SK-N-SH (cell line): Measurements from ENCODE around the gene KCNJ11. TPM values are rescaled to one million over a fixed set of nuclear protein-coding genes. Genes with fewer than 3 reads are reported as not detected.

Experiments used
- CTCF ChIA-PET: fragments of 300-600, 350-600 bp; formaldehyde crosslinking; extraction: SDS; loops from one replicate; lab custom pipeline; 2021; lab: Yijun Ruan, JAX
- POLR2A ChIA-PET: fragments of 350-600 bp; sonication (Branson Sonifier 250); formaldehyde crosslinking; extraction: SDS; loops from one replicate; lab custom pipeline; 2020; ENCODE audit warnings: antibody characterized with exemption, inconsistent platforms; lab: Yijun Ruan, JAX
- DNase-seq: peaks from one replicate; pipeline ENCODE4 v3.0.0; 2012
- H2AFZ ChIP-seq: fragments of 200-600 bp; sonication (generic); 2 replicates; pipeline ENCODE4 v1.8.1; 2016; ENCODE audit warnings: antibody characterized with exemption, mild to moderate bottlenecking, low read depth
- H3F3A ChIP-seq: fragments of 200-600 bp; sonication (generic); replicated peaks from 2 replicates; pipeline ENCODE3; 2016; ENCODE audit warnings: antibody characterized with exemption, mild to moderate bottlenecking; ENCODE audit not compliant: insufficient read depth
- H3K27ac ChIP-seq, 2 experiments: fragments of 200-500 bp in 1 of 2; fragments of 200-600 bp in 1 of 2; sonication (Bioruptor generic) in 1 of 2; sonication (generic), shearing (Covaris generic) in 1 of 2; 2 replicates each; pipeline versions ENCODE4 v1.5.1 to v1.6.1; 2014 to 2016; ENCODE audit warnings: low read depth in 2 of 2, inconsistent platforms in 1 of 2, low read length in 1 of 2, mild to moderate bottlenecking in 1 of 2, mixed read lengths in 1 of 2
- H3K27me3 ChIP-seq: fragments of 200-600 bp; sonication (generic), shearing (Covaris generic); 2 replicates; pipeline ENCODE4 v1.6.1; 2016; ENCODE audit warnings: mixed run types; ENCODE audit not compliant: insufficient read depth
- H3K36me3 ChIP-seq, 2 experiments: fragments of 200-500 bp in 1 of 2; fragments of 200-600 bp in 1 of 2; sonication (Bioruptor generic) in 1 of 2; sonication (generic) in 1 of 2; replicated peaks in 1 of 2; 2 replicates each; pipeline versions ENCODE3 to v1.5.1; 2014 to 2016; ENCODE audit warnings: low read length in 1 of 2, mild to moderate bottlenecking in 1 of 2; ENCODE audit not compliant: insufficient read depth in 2 of 2, control insufficient read depth in 1 of 2
- H3K4me1 ChIP-seq, 2 experiments: fragments of 200-500 bp in 1 of 2; fragments of 200-600 bp in 1 of 2; sonication (Bioruptor generic) in 1 of 2; sonication (generic), shearing (Covaris generic) in 1 of 2; 2 replicates each; pipeline versions ENCODE4 v1.5.1 to v1.6.1; 2014 to 2016; ENCODE audit warnings: low read depth in 1 of 2, low read length in 1 of 2, mixed run types in 1 of 2; ENCODE audit not compliant: insufficient read depth in 2 of 2, control insufficient read depth in 1 of 2
- H3K4me2 ChIP-seq: fragments of 200-600 bp; sonication (generic), shearing (Covaris generic); 2 replicates; pipeline ENCODE4 v1.6.1; 2017; ENCODE audit warnings: mixed run types
- H3K4me3 ChIP-seq, 2 experiments: fragments of 200-500 bp in 1 of 2; fragments of 200-600 bp in 1 of 2; sonication (Bioruptor generic) in 1 of 2; sonication (generic), shearing (Covaris generic) in 1 of 2; 2 replicates each; pipeline versions ENCODE4 v1.5.1 to v1.8.1; 2014 to 2016; ENCODE audit warnings: low read depth in 2 of 2, inconsistent platforms in 1 of 2, low read length in 1 of 2, mild to moderate bottlenecking in 1 of 2, mixed read lengths in 1 of 2, moderate library complexity in 1 of 2
- H3K79me2 ChIP-seq: fragments of 200-600 bp; sonication (generic); 2 replicates; pipeline ENCODE4 v1.8.1; 2017; ENCODE audit warnings: mild to moderate bottlenecking; ENCODE audit not compliant: insufficient read depth
- H3K9ac ChIP-seq: fragments of 200-600 bp; sonication (generic); 2 replicates; pipeline ENCODE4 v1.6.1; 2017; ENCODE audit warnings: mixed run types
- H3K9me2 ChIP-seq: fragments of 200-600 bp; sonication (generic); 2 replicates; pipeline ENCODE4 v1.6.1; 2017; ENCODE audit warnings: mixed run types
- H3K9me3 ChIP-seq: fragments of 200-600 bp; sonication (generic); 2 replicates; pipeline ENCODE4 v1.6.1; 2017; ENCODE audit warnings: mixed run types, mild to moderate bottlenecking, moderate library complexity
- H4K20me1 ChIP-seq: fragments of 200-600 bp; sonication (generic); 2 replicates; pipeline ENCODE4 v1.6.1; 2017; ENCODE audit warnings: mild to moderate bottlenecking, mixed run types; ENCODE audit not compliant: insufficient read depth
- ELF1 ChIP-seq: IDR thresholded peaks from 2 replicates; pipeline ENCODE4 v1.4.0; 2012
- FOSL2 ChIP-seq: IDR thresholded peaks from 2 replicates; pipeline ENCODE4 v1.4.0; 2012; ENCODE audit warnings: low read depth, mild to moderate bottlenecking, moderate library complexity, borderline replicate concordance
- FOXJ3 ChIP-seq: sonication (generic); formaldehyde crosslinking; IDR thresholded peaks from 2 replicates; pipeline ENCODE4 v1.5.1; 2020; ENCODE audit warnings: mild to moderate bottlenecking, missing genetic modification reagents
- JUND ChIP-seq: IDR thresholded peaks from 2 replicates; pipeline ENCODE4 v1.4.0; 2012
- MXI1 ChIP-seq: IDR thresholded peaks from 2 replicates; pipeline ENCODE4 v1.6.1; 2012; ENCODE audit warnings: mild to moderate bottlenecking, low read depth, low read length, improper control_type of control experiment
- NFIC ChIP-seq: IDR thresholded peaks from 2 replicates; pipeline ENCODE4 v1.4.0; 2012; ENCODE audit warnings: borderline replicate concordance
- RAD21 ChIP-seq: IDR thresholded peaks from 2 replicates; pipeline ENCODE4 v1.6.1; 2012; ENCODE audit warnings: mild to moderate bottlenecking, low read length
- RCOR1 ChIP-seq: fragments of 150-350 bp; IDR thresholded peaks from 2 replicates; pipeline ENCODE4 v1.6.1; 2017; ENCODE audit warnings: antibody characterized with exemption, low read length
- RFX5 ChIP-seq: IDR thresholded peaks from 2 replicates; pipeline ENCODE4 v1.6.1; 2012; ENCODE audit warnings: mild to moderate bottlenecking, improper control_type of control experiment, low read length
- RXRA ChIP-seq: IDR thresholded peaks from 2 replicates; pipeline ENCODE4 v1.4.0; 2012; ENCODE audit warnings: low read depth, mild to moderate bottlenecking, borderline replicate concordance
- TAF1 ChIP-seq: IDR thresholded peaks from 2 replicates; pipeline ENCODE4 v1.6.1; 2012; ENCODE audit warnings: low read depth, mild to moderate bottlenecking, low read length, moderate library complexity, borderline replicate concordance
- TEAD4 ChIP-seq: IDR thresholded peaks from 2 replicates; pipeline ENCODE4 v1.4.0; 2012; ENCODE audit warnings: mild to moderate bottlenecking, borderline replicate concordance; ENCODE audit not compliant: insufficient read depth
- USF2 ChIP-seq: fragments of 150-350 bp; IDR thresholded peaks from 2 replicates; pipeline ENCODE4 v1.6.1; 2017; ENCODE audit warnings: antibody characterized with exemption, low read length, low read depth, borderline replicate concordance
- WGBS: methylation state at CpG from one replicate; pipeline ENCODE4 v1.1.6; 2017; ENCODE audit warnings: low lambda C conversion rate; 5-methylcytosine and 5-hydroxymethylcytosine counted together
- polyA plus RNA-seq, 3 experiments: library from polyadenylated mRNA; depleted of rRNA; stranded (reverse); fragments of >200 nt; gene quantifications; 2 replicates each; pipeline ENCODE4 v1.2.3, GENCODE V29; 2012
- TF ChIP-seq, protein P1 (sequence below): IDR thresholded peaks from 2 replicates; pipeline ENCODE4 v1.4.0; 2012; ENCODE audit warnings: low read depth
- TF ChIP-seq, protein P2 (sequence below): IDR thresholded peaks from 2 replicates; pipeline ENCODE4 v1.4.0; 2012; ENCODE audit warnings: low read depth, borderline replicate concordance
- TF ChIP-seq, protein P3 (sequence below): fragments of 200-600 bp; sonication (generic); IDR thresholded peaks from 2 replicates; pipeline ENCODE4 v1.6.1; 2017; ENCODE audit warnings: antibody characterized with exemption, mild to moderate bottlenecking, moderate library complexity

Gene KCNJ11
- polyA plus RNA-seq, 1 of the 3 experiments (the other 2 are of a cell fraction), result 0.23 TPM

DNA sequence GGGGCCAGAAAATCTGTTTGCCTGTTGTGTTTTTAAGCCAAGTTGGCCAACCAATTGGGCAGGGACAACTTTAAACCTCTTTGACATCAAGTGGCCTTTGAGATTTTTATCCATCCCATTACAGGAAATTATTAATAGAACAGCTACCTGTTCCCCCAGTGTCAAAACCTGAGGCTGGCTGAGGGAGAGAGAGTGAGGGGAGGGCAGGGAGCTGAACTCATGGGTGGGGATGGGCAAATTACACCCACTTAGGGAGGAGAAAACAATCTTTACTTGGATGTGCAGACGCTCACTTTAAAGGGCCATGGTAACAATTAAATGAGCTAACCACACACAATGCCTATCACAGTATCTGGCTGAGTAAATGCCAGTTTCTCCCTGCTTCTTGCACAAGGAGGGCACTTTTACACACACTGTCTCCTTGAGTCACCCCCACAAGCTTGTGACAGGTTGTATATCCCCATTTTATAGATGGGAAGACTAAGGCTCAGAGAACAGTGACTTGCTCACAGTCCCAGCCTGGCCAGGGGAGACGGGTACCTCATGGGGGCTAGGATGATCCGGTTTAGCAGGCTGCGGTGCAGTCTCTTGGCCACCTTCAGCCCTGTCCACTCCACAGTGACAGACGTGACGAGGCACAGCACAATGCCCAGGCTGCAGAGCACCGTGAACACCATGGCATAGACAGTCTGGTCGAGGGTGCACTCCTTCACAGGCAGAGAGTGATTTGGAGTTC, 17.8 kb upstream of the KCNJ11 start:
- WGBS, result 87% methylated on average over 8 of the region's 8 CpGs
- Histone ChIP-seq H3K9ac (no peak overlapping the region), H3K27ac (peak overlapping the region in 1 of 2 experiments; percentile 43; a peak in 1 of 4 replicates), H3K9me3 (no peaks in the 10 kb centered on the region), H3K4me2 (0 out of 2 replicates have a peak overlapping the region, but pooled peaks have one; percentile 31), H3K79me2 (no peaks in the 10 kb centered on the region), H3K27me3 (no peaks in the 10 kb centered on the region), H3K4me3 (no peak overlapping the region), H4K20me1 (no peaks in the 10 kb centered on the region), H2AFZ (no peak overlapping the region), H3K9me2 (no peaks in the 10 kb centered on the region), H3F3A (no peaks in the 10 kb centered on the region), H3K36me3 (no peaks in the 10 kb centered on the region), H3K4me1 (peaks cover 0 to 16% of the 10 kb centered on the region in 2 experiments; a peak in 1 of 4 replicates)
- CTCF ChIA-PET, result interaction anchor here (0.6 to 4.2 kb wide), 16 partner anchors 10 to 122 kb away, joined by 3 to 13 read pairs (median 5); partner anchors contain the start of gene KCNJ11
- no peak for DNase-seq
- POLR2A ChIA-PET, result no interaction called here
- no peak for TF ChIP-seq USF2
- TF ChIP-seq FOXJ3 (CRISPR knock-in tag), result no peak
- TF ChIP-seq, protein P1, sequence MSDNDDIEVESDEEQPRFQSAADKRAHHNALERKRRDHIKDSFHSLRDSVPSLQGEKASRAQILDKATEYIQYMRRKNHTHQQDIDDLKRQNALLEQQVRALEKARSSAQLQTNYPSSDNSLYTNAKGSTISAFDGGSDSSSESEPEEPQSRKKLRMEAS, result no peak
- TF ChIP-seq TEAD4, result no peak
- TF ChIP-seq, protein P2, sequence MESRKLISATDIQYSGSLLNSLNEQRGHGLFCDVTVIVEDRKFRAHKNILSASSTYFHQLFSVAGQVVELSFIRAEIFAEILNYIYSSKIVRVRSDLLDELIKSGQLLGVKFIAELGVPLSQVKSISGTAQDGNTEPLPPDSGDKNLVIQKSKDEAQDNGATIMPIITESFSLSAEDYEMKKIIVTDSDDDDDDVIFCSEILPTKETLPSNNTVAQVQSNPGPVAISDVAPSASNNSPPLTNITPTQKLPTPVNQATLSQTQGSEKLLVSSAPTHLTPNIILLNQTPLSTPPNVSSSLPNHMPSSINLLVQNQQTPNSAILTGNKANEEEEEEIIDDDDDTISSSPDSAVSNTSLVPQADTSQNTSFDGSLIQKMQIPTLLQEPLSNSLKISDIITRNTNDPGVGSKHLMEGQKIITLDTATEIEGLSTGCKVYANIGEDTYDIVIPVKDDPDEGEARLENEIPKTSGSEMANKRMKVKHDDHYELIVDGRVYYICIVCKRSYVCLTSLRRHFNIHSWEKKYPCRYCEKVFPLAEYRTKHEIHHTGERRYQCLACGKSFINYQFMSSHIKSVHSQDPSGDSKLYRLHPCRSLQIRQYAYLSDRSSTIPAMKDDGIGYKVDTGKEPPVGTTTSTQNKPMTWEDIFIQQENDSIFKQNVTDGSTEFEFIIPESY, result no peak
- TF ChIP-seq JUND, result no peak
- TF ChIP-seq ELF1, result no peak
- TF ChIP-seq RXRA, result no peak
- no peak for TF ChIP-seq RCOR1
- TF ChIP-seq MXI1, result no peak
- no peak for TF ChIP-seq RFX5
- TF ChIP-seq NFIC, result no peak

DNA sequence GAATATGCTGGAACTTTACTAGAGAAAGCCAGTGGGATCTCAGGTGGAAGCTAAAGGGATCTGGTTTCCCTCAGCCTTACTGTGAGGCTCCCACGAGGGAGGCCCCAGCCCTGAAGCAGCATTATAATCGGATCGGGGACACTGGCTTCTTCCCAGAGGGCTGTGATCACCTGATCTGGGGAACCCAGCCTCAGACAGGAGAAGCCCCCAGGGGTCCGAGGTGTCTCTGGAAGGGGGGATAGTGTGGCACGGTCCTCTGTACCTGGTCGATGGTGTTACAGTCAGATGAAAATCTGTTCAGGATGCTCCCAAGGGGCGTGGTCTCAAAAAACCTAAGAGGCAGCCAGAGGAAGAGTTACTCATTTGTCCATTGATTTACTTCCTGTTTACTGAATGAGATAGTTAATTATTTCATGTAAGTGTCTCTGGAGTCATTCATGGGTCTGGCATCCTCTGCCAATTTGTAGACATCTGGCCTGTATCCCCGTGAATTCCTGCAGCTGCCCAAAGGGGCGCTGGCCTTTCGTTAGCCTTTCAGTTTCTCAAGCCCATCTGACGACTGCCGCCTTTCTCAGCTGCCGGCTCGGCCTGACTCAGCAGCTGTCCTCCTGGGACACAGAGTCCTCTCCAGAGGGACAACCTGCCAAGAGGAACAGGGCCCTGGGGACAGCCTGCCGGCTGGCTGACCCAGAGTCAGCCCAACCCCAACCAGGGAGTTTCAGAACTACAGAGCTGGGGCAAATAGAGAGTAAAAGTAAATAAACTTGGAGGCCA, 17.0 kb upstream of the KCNJ11 start:
- H3K4me3 ChIP-seq, result no peak overlapping the region
- ChIA-PET POLR2A (no interaction called here), CTCF (interaction anchor here (0.6 to 4.2 kb wide), 19 partner anchors 8 to 652 kb away, joined by 3 to 13 read pairs (median 5); partner anchors contain the start of gene KCNJ11)
- no peaks in the 10 kb centered on the region for H3F3A ChIP-seq
- no peaks in the 10 kb centered on the region for H3K9me3 ChIP-seq
- no peaks in the 10 kb centered on the region for H3K36me3 ChIP-seq
- H3K4me1 ChIP-seq, result peaks cover 0 to 16% of the 10 kb centered on the region in 2 experiments; a peak in 1 of 4 replicates
- no peak overlapping the region for H2AFZ ChIP-seq
- H3K9ac ChIP-seq, result no peak overlapping the region
- 43% methylated on average over 14 of the region's 15 CpGs for WGBS
- peak overlapping the region; percentile 31; the same call in 1 of the 2 replicates for H3K4me2 ChIP-seq
- no peaks in the 10 kb centered on the region for H4K20me1 ChIP-seq
- no peaks in the 10 kb centered on the region for H3K27me3 ChIP-seq
- DNase-seq, result peak; percentile 78
- no peaks in the 10 kb centered on the region for H3K79me2 ChIP-seq
- no peaks in the 10 kb centered on the region for H3K9me2 ChIP-seq
- peak overlapping the region in 1 of 2 experiments; percentile 43; a peak in 1 of 4 replicates for H3K27ac ChIP-seq
- 0 out of 2 replicates have a peak, but pooled peaks have one; percentile 20 for TF ChIP-seq RAD21
- TF ChIP-seq FOSL2, result no peak
- TF ChIP-seq, protein P3, sequence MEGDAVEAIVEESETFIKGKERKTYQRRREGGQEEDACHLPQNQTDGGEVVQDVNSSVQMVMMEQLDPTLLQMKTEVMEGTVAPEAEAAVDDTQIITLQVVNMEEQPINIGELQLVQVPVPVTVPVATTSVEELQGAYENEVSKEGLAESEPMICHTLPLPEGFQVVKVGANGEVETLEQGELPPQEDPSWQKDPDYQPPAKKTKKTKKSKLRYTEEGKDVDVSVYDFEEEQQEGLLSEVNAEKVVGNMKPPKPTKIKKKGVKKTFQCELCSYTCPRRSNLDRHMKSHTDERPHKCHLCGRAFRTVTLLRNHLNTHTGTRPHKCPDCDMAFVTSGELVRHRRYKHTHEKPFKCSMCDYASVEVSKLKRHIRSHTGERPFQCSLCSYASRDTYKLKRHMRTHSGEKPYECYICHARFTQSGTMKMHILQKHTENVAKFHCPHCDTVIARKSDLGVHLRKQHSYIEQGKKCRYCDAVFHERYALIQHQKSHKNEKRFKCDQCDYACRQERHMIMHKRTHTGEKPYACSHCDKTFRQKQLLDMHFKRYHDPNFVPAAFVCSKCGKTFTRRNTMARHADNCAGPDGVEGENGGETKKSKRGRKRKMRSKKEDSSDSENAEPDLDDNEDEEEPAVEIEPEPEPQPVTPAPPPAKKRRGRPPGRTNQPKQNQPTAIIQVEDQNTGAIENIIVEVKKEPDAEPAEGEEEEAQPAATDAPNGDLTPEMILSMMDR, result peak; percentile 27; the same call in 1 of the 2 replicates
- TF ChIP-seq ELF1, result no peak
- no peak for TF ChIP-seq NFIC
- no peak for TF ChIP-seq TAF1
